Measurements from ENCODE around the gene ESYT3. TPM values are rescaled to one million over a fixed set of nuclear protein-coding genes. Genes with fewer than 3 reads are reported as not detected.
"Not testable (repeated sequence)": the region's sequence is repeated elsewhere in the genome, so short reads cannot be mapped to it uniquely, and the experiment has no call there.

ESYT3 gene
- polyA plus RNA-seq, 4 donors, result 0.75 to 2.2 (median 1.6) TPM

- DNase-seq (ENCODE audit: low read depth in 4 of 4, low spot score in 2 of 4), result no peak
Measured at GRCh38 chr3:138441256-138441655, 6.8 kb downstream of the ESYT3 start.

GRCh38 chr3:138441742-138442141, 7.3 kb downstream of the ESYT3 start:
- no peak for DNase-seq (ENCODE audit: low read depth in 4 of 4, low spot score in 2 of 4)

GRCh38 chr3:138442433-138442832, 8.0 kb downstream of the ESYT3 start:
- no peak for DNase-seq (ENCODE audit: low read depth in 4 of 4, low spot score in 2 of 4)

GRCh38 chr3:138443091-138443490, 8.7 kb downstream of the ESYT3 start:
- no peak for DNase-seq (ENCODE audit: low read depth in 4 of 4, low spot score in 2 of 4)

GRCh38 chr3:138443521-138444503, 9.4 kb downstream of the ESYT3 start:
- no peak for DNase-seq (ENCODE audit: low read depth in 4 of 4, low spot score in 2 of 4)

- DNase-seq (ENCODE audit: low read depth in 4 of 4, low spot score in 2 of 4), result no peak
Measured at GRCh38 chr3:138445236-138445635, 10.8 kb downstream of the ESYT3 start.

GRCh38 chr3:138445654-138446053, 11.2 kb downstream of the ESYT3 start:
- DNase-seq (ENCODE audit: low read depth in 4 of 4, low spot score in 2 of 4), result no peak

GRCh38 chr3:138448631-138449030, 14.2 kb downstream of the ESYT3 start:
- DNase-seq (ENCODE audit: low read depth in 4 of 4, low spot score in 2 of 4), result no peak

GRCh38 chr3:138449490-138449889, 15.1 kb downstream of the ESYT3 start:
- DNase-seq (ENCODE audit: low read depth in 4 of 4, low spot score in 2 of 4), result no peak

GRCh38 chr3:138450181-138450580, 15.8 kb downstream of the ESYT3 start:
- no peak for DNase-seq (ENCODE audit: low read depth in 4 of 4, low spot score in 2 of 4)

- DNase-seq (ENCODE audit: low read depth in 4 of 4, low spot score in 2 of 4), result no peak
Measured at GRCh38 chr3:138450704-138451424, 16.4 kb downstream of the ESYT3 start.

GRCh38 chr3:138451595-138452162, 17.3 kb downstream of the ESYT3 start:
- no peak for DNase-seq (ENCODE audit: low read depth in 4 of 4, low spot score in 2 of 4)

- DNase-seq (ENCODE audit: low read depth in 4 of 4, low spot score in 2 of 4), result no peak
Measured at GRCh38 chr3:138452436-138452835, 18.0 kb downstream of the ESYT3 start.

- not testable (repeated sequence) for DNase-seq (ENCODE audit: low read depth in 4 of 4, low spot score in 2 of 4)
Measured at GRCh38 chr3:138453940-138454339, 19.5 kb downstream of the ESYT3 start.

GRCh38 chr3:138455801-138456716, 21.6 kb downstream of the ESYT3 start:
- no peak for DNase-seq (ENCODE audit: low read depth in 4 of 4, low spot score in 2 of 4)

GRCh38 chr3:138456961-138457862, 22.8 kb downstream of the ESYT3 start:
- no peak for DNase-seq (ENCODE audit: low read depth in 4 of 4, low spot score in 2 of 4)

- no peak for DNase-seq (ENCODE audit: low read depth in 4 of 4, low spot score in 2 of 4)
Measured at GRCh38 chr3:138457863-138458735, 23.7 kb downstream of the ESYT3 start.

GRCh38 chr3:138458774-138459499, 24.5 kb downstream of the ESYT3 start:
- DNase-seq (ENCODE audit: low read depth in 4 of 4, low spot score in 2 of 4), result no peak

Measured in left renal cortex interstitium (tissue), 4 donors.